ENCODE measurements around the gene DLST.

The DLST gene

GRCh38 chr14:74945261-74945851, 63.6 kb downstream of the DLST start:
- no peak for DNase-seq

GRCh38 chr14:74945852-74946658, 64.3 kb downstream of the DLST start:
- no peak for DNase-seq

- DNase-seq = no peak
These were observed 65.1 kb downstream of the DLST start for GRCh38 chr14:74946659-74947281.

GRCh38 chr14:74947353-74948227, 65.9 kb downstream of the DLST start:
- DNase-seq = no peak

- no peak for DNase-seq
These were observed 66.8 kb downstream of the DLST start for GRCh38 chr14:74948228-74949175.

- no peak for DNase-seq
These were observed 67.5 kb downstream of the DLST start for GRCh38 chr14:74949191-74949601.

GRCh38 chr14:74949859-74950573, 68.3 kb downstream of the DLST start:
- no peak for DNase-seq

GRCh38 chr14:74950795-74951442, 69.2 kb downstream of the DLST start:
- DNase-seq = no peak

- DNase-seq = no peak
These were observed 69.9 kb downstream of the DLST start for GRCh38 chr14:74951443-74952179.

- no peak for DNase-seq
These were observed 70.5 kb downstream of the DLST start for GRCh38 chr14:74952180-74952665.

GRCh38 chr14:74952697-74953484, 71.2 kb downstream of the DLST start:
- DNase-seq = no peak

All from NCI-H1436 treated with DMSO at 0.1 percent for 48 hours (cell line).